OCI-LY1 (cell line): Measurements from ENCODE around the gene CACNB2.

Experiments
- H2AFZ ChIP-seq: fragments of 200-600 bp; sonication (generic), shearing (Covaris generic); 2 replicates; pipeline ENCODE4 v1.6.0; 2014; ENCODE audit warnings: antibody characterized with exemption, mild to moderate bottlenecking, low read length
- H3F3A ChIP-seq: fragments of 200-600 bp; sonication (generic), shearing (Covaris generic); 2 replicates; pipeline ENCODE4 v1.6.0; 2014; ENCODE audit warnings: mild to moderate bottlenecking, antibody characterized with exemption, low read length, moderate library complexity; ENCODE audit not compliant: insufficient read depth
- H3K27ac ChIP-seq: fragments of 200-600 bp; sonication (generic); 2 replicates; pipeline ENCODE4 v1.5.1; 2014; ENCODE audit warnings: low read length, mixed run types, mild to moderate bottlenecking, low read depth; ENCODE audit not compliant: poor library complexity, severe bottlenecking
- H3K27me3 ChIP-seq: fragments of 200-600 bp; sonication (generic); 2 replicates; pipeline ENCODE4 v1.6.0; 2014; ENCODE audit warnings: antibody characterized with exemption, mild to moderate bottlenecking, low read length, moderate library complexity; ENCODE audit not compliant: insufficient read depth
- H3K36me3 ChIP-seq: fragments of 200-600 bp; sonication (generic); 2 replicates; pipeline ENCODE4 v1.6.1; 2014; ENCODE audit warnings: mild to moderate bottlenecking, antibody characterized with exemption, low read length, moderate library complexity, mixed read lengths; ENCODE audit not compliant: insufficient read depth
- H3K4me1 ChIP-seq: fragments of 200-600 bp; sonication (generic); 2 replicates; pipeline ENCODE4 v1.5.1; 2014; ENCODE audit warnings: mild to moderate bottlenecking, low read length, moderate library complexity; ENCODE audit not compliant: insufficient read depth, severe bottlenecking
- H3K4me2 ChIP-seq: fragments of 200-600 bp; sonication (generic), shearing (Covaris generic); 2 replicates; pipeline ENCODE4 v1.6.1; 2014; ENCODE audit warnings: low read length
- H3K4me3 ChIP-seq: fragments of 200-600 bp; sonication (generic); 2 replicates; pipeline ENCODE4 v1.5.1; 2014; ENCODE audit warnings: low read length, low read depth, mild to moderate bottlenecking, mixed read lengths; ENCODE audit not compliant: poor library complexity, severe bottlenecking
- H3K79me2 ChIP-seq: fragments of 200-600 bp; shearing (Covaris generic); 2 replicates; pipeline ENCODE4 v1.6.1; 2016; ENCODE audit warnings: mixed run types, low read length, mixed read lengths; ENCODE audit not compliant: insufficient read depth
- H3K9ac ChIP-seq: fragments of 200-600 bp; sonication (generic), shearing (Covaris generic); 2 replicates; pipeline ENCODE4 v1.6.1; 2014; ENCODE audit warnings: mild to moderate bottlenecking, low read length, mixed read lengths
- H3K9me2 ChIP-seq: fragments of 200-600 bp; sonication (generic), shearing (Covaris generic); 2 replicates; pipeline ENCODE4 v1.6.1; 2014; ENCODE audit warnings: low read depth, mild to moderate bottlenecking, low read length, mixed read lengths
- H3K9me3 ChIP-seq: fragments of 200-600 bp; shearing (Covaris generic); 2 replicates; pipeline ENCODE4 v1.6.1; 2014; ENCODE audit warnings: low read length, mixed read lengths
- H4K20me1 ChIP-seq: fragments of 200-600 bp; sonication (generic), shearing (Covaris generic); 2 replicates; pipeline ENCODE4 v1.6.0; 2016; ENCODE audit warnings: mild to moderate bottlenecking, low read length; ENCODE audit not compliant: insufficient read depth
- EZH2 ChIP-seq: fragments of 200-600 bp; sonication (generic), shearing (Covaris generic); IDR thresholded peaks from 2 replicates; pipeline ENCODE4 v1.8.0; 2017; ENCODE audit warnings: borderline replicate concordance, mixed run types, mild to moderate bottlenecking, antibody characterized with exemption, low read length, moderate library complexity, mixed read lengths
- TF ChIP-seq, protein P1 (sequence below): fragments of 200-600 bp; sonication (generic), shearing (Covaris generic); IDR thresholded peaks from 2 replicates; pipeline ENCODE4 v1.5.1; 2017; ENCODE audit warnings: mild to moderate bottlenecking, antibody characterized with exemption, low read length, moderate library complexity, mixed read lengths

CACNB2 gene

DNA sequence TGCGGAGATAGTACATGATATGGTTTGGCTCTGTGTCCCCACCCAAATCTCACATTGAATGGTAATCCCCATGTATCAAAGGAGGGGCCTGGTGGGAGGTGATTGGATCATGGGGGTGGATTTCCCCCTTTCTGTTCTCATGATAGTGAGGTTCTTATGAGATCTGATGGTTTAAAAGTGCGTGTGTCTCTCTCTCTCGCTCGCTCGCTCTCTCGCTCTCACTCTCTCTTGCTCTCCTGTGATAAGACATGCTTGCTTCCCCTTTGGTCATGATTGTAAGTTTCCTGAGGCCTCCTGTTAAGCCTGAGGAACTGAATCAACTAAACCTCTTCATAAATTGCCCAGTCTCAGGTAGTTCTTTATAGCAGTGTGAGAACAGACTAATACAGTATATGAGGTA is 339.3 kb downstream of the CACNB2 start:
- no peaks in the 10 kb centered on the region for H3K79me2 ChIP-seq
- no peak for TF ChIP-seq EZH2
- TF ChIP-seq, protein P1, sequence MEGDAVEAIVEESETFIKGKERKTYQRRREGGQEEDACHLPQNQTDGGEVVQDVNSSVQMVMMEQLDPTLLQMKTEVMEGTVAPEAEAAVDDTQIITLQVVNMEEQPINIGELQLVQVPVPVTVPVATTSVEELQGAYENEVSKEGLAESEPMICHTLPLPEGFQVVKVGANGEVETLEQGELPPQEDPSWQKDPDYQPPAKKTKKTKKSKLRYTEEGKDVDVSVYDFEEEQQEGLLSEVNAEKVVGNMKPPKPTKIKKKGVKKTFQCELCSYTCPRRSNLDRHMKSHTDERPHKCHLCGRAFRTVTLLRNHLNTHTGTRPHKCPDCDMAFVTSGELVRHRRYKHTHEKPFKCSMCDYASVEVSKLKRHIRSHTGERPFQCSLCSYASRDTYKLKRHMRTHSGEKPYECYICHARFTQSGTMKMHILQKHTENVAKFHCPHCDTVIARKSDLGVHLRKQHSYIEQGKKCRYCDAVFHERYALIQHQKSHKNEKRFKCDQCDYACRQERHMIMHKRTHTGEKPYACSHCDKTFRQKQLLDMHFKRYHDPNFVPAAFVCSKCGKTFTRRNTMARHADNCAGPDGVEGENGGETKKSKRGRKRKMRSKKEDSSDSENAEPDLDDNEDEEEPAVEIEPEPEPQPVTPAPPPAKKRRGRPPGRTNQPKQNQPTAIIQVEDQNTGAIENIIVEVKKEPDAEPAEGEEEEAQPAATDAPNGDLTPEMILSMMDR, result no peak
- H3K4me1 ChIP-seq, result peaks cover under 1% of the 10 kb centered on the region
- no peak overlapping the region for H3K4me2 ChIP-seq
- no peak overlapping the region for H2AFZ ChIP-seq
- H3K4me3 ChIP-seq, result no peak overlapping the region
- no peak overlapping the region for H3K27ac ChIP-seq
- H4K20me1 ChIP-seq, result no peaks in the 10 kb centered on the region
- no peaks in the 10 kb centered on the region; the same call in 1 of the 2 replicates for H3K36me3 ChIP-seq
- H3K9me3 ChIP-seq, result 0 out of 2 replicates have a peak, but pooled peaks cover 5% of the 10 kb centered on the region
- no peaks in the 10 kb centered on the region for H3K27me3 ChIP-seq
- no peaks in the 10 kb centered on the region for H3K9me2 ChIP-seq
- no peaks in the 10 kb centered on the region for H3F3A ChIP-seq
- H3K9ac ChIP-seq, result no peak overlapping the region

DNA sequence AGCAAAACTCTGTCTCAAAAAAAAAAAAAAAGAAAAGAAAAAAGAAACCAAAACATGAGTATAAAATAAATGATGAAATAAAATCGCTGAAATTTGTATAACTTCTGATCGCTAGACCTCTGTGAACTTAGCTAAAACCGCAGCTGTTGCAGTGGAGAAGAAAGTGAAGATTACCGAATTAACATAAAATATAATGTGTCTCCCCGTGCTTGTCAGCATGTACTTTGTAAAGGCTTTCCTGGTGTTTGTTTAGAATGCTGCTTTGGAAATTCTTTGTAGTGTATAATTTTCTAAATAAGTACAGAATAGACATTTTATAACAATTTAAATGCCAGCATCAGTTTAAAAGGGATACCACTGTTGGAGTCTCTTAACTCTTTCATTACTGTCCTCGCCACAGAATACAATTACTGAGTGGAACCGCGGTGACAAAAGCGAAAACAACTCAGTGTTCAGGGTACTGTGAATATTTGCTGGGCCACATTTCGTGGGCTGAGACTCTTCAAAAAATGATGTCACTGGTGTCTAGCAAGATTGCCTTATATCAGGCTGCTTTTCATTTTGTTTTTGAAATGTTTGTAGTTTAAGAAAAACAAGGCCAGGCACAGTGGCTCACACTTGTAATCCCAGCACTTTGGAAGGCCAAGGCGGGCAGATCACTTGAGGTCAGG is 343.4 kb downstream of the CACNB2 start:
- Histone ChIP-seq H3K79me2 (no peaks in the 10 kb centered on the region), H3K9me3 (0 out of 2 replicates have a peak, but pooled peaks cover 5% of the 10 kb centered on the region), H3K36me3 (no peaks in the 10 kb centered on the region; the same call in 1 of the 2 replicates), H3K27ac (no peak overlapping the region), H3K4me2 (no peak overlapping the region), H2AFZ (no peak overlapping the region), H3K27me3 (no peaks in the 10 kb centered on the region), H3K9ac (no peak overlapping the region), H4K20me1 (no peaks in the 10 kb centered on the region), H3K4me1 (no peaks in the 10 kb centered on the region), H3K4me3 (no peak overlapping the region), H3K9me2 (no peaks in the 10 kb centered on the region), H3F3A (no peaks in the 10 kb centered on the region)
- TF ChIP-seq, protein P1, result no peak
- TF ChIP-seq EZH2, result no peak

DNA sequence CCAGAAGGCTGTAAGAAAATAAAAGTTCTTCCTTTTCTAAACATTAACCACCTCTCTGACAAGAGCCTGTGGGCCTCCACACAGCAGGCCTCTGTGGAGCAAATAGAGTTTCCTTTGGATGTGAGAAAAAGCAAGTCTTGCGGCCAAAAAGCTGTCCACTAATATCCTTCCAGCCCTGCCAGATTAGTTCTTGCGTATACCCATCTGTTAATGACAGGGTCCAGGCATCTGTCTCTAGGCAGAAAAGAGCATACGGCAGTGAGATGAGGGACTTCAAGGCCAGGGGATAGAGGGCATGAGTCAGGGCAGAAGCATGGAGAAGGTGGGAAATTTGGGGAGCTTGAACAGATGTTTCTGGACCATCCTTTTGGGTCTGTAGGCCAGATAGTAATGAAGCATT is 346.2 kb downstream of the CACNB2 start:
- Histone ChIP-seq H3K79me2 (no peaks in the 10 kb centered on the region), H3K9me3 (no peaks in the 10 kb centered on the region), H3K4me2 (no peak overlapping the region), H4K20me1 (no peaks in the 10 kb centered on the region), H3K36me3 (no peaks in the 10 kb centered on the region), H3K9me2 (no peaks in the 10 kb centered on the region), H3K9ac (no peak overlapping the region), H3F3A (no peaks in the 10 kb centered on the region), H2AFZ (no peak overlapping the region), H3K4me3 (no peak overlapping the region), H3K27me3 (no peaks in the 10 kb centered on the region), H3K27ac (no peak overlapping the region), H3K4me1 (no peaks in the 10 kb centered on the region)
- TF ChIP-seq, protein P1, result no peak
